T-helper 2 cell treated with Interferon-gamma antibody and Interleukin-4, amounts not matched to agents 5 μg/mL and 100 μg/mL, for 36 hours (primary cell): ENCODE measurements around the gene MCEE.

Experiments used
- DNase-seq: peaks from one replicate; pipeline ENCODE4 v3.0.0; 2021; ENCODE audit warnings: low spot score
- H3K27ac Mint-ChIP-seq: one replicate; pipeline ENCODE4 v1.8.0; 2021; ENCODE audit warnings: mild to moderate bottlenecking, mixed read lengths
- H3K27me3 Mint-ChIP-seq: one replicate; pipeline ENCODE4 v1.8.0; 2021; ENCODE audit warnings: low read depth, mixed read lengths
- H3K36me3 Mint-ChIP-seq: one replicate; pipeline ENCODE4 v1.8.0; 2021; ENCODE audit warnings: low read depth, mixed read lengths
- H3K4me1 Mint-ChIP-seq: one replicate; pipeline ENCODE4 v1.8.0; 2021; ENCODE audit warnings: low read depth, mixed read lengths
- H3K4me3 Mint-ChIP-seq: one replicate; pipeline ENCODE4 v1.8.0; 2022; ENCODE audit warnings: mild to moderate bottlenecking, moderate library complexity, mixed read lengths
- H3K9me3 Mint-ChIP-seq: one replicate; pipeline ENCODE4 v1.8.0; 2021; ENCODE audit warnings: mixed read lengths

Gene MCEE

GRCh38 chr2:71064754-71065621 is 65.0 kb downstream of the MCEE start:
- DNase-seq, result no peak
- Mint-ChIP-seq H3K4me1 (peaks cover 21% of the 10 kb centered on the region), H3K9me3 (no peaks in the 10 kb centered on the region), H3K36me3 (peaks cover 5% of the 10 kb centered on the region), H3K4me3 (no peak overlapping the region), H3K27ac (peak overlapping the region; percentile 7), H3K27me3 (peaks cover 10% of the 10 kb centered on the region)

DNA sequence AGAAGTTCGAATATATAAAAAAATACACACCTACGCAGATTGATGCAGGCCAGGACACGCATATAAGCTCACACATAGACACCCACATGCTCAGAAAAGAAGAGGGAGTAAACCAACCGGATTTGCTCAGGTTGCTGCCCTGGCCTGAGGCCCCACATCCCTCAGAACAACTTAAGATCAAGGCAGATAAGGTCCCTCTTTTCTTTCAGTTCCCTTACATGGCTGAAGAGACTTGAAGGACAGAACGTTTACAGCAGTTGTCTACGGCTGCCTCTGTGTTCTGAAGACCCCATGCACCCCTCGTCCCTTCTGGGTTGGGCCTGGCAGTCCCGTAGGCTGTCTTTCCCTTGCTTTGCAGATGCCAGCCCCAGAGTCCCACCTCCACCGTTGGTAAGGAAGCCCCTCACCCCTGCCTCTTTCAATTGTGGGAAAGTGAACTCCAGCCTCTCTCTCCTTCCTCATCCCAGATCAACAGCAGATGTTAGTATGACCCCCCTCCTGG is 65.9 kb downstream of the MCEE start:
- Mint-ChIP-seq H3K27me3 (peaks cover 13% of the 10 kb centered on the region), H3K36me3 (no peaks in the 10 kb centered on the region), H3K4me1 (peaks cover 12% of the 10 kb centered on the region), H3K9me3 (no peaks in the 10 kb centered on the region), H3K4me3 (no peak overlapping the region), H3K27ac (no peak overlapping the region)
- DNase-seq, result no peak

DNA sequence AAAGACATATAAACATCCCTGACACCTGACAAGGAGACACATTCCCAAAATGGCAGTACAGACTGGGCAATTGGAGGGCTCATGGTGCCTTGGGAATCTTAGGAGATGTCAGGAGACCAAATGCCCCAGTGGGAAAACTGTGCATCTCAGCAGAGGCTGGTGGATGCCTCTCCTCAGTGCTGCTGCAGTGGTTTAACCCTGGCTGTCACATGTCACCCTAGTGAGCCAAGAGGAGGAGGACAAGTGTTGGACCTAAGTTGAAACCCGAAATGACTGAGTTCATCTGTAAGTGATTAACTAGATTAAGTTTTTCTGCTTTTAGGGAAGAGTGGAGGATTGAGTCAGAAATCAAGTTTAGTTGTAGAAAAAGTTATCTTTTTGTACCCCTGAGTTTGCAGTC is 66.8 kb downstream of the MCEE start:
- DNase-seq, result no peak
- Mint-ChIP-seq H3K36me3 (no peaks in the 10 kb centered on the region), H3K4me3 (no peak overlapping the region), H3K27ac (no peak overlapping the region), H3K4me1 (peaks cover 11% of the 10 kb centered on the region), H3K9me3 (no peaks in the 10 kb centered on the region), H3K27me3 (peaks cover 13% of the 10 kb centered on the region)

DNA sequence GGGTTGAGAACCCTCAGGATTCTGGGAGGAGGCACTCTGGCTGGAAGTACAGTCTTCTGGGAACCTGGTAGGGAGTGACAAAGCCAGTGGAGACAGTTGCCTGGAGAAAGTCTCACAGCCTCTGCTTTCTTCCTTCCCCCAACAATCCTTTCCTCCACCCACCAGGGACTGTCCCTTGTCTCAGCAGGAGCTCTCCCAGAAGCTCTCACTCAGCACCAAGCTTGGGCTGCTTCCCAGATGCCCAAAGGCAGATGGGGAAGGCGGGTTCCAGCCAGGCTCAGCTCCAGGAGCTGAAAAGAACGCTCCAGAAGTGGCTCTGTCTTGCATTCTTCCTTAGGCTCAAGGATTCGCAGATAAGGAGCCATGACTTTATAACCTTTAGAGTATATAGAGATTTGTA is 69.2 kb downstream of the MCEE start:
- H3K9me3 Mint-ChIP-seq, result no peaks in the 10 kb centered on the region
- no peak overlapping the region for H3K4me3 Mint-ChIP-seq
- no peak overlapping the region for H3K27ac Mint-ChIP-seq
- no peak for DNase-seq
- no peaks in the 10 kb centered on the region for H3K36me3 Mint-ChIP-seq
- H3K4me1 Mint-ChIP-seq, result peaks cover 1% of the 10 kb centered on the region
- H3K27me3 Mint-ChIP-seq, result peaks cover 13% of the 10 kb centered on the region

DNA sequence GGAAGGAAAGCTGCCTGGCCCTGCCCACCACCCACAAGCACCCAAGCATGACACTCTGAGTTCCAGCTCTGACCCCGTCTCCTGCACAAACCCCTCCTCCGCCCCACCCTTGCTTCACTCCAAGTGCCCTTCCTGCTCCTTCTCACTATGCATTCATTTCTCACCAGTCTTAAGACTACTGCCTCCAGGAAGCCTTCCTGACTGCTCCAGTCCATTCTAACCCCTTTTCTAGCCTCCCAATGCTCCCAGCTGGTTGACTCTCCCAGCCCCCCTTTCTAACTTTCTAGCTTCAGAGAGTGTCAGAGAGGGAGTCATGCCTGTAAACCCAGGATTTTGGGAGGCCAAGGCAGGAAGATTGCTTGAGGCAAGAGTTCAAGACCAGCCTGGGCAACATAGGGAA is 69.8 kb downstream of the MCEE start:
- no peaks in the 10 kb centered on the region for H3K36me3 Mint-ChIP-seq
- no peak overlapping the region for H3K4me3 Mint-ChIP-seq
- no peak for DNase-seq
- H3K27ac Mint-ChIP-seq, result no peak overlapping the region
- no peaks in the 10 kb centered on the region for H3K9me3 Mint-ChIP-seq
- H3K4me1 Mint-ChIP-seq, result peaks cover 1% of the 10 kb centered on the region
- H3K27me3 Mint-ChIP-seq, result peaks cover 13% of the 10 kb centered on the region
